Activated CD4-positive, alpha-beta T cell treated with anti-CD3 and anti-CD28 coated beads, Interleukin-2, amount 50 U/mL, for 48 hours (primary cell): Measurements from ENCODE around the gene RAB44.
"Not testable (repeated sequence)": the region's sequence is repeated elsewhere in the genome, so short reads cannot be mapped to it uniquely, and the experiment has no call there.

ENCODE experiments used
- DNase-seq, 2 experiments: peaks; one replicate each; pipeline ENCODE4 v3.0.0-alpha.2; 2020

Gene RAB44

DNA sequence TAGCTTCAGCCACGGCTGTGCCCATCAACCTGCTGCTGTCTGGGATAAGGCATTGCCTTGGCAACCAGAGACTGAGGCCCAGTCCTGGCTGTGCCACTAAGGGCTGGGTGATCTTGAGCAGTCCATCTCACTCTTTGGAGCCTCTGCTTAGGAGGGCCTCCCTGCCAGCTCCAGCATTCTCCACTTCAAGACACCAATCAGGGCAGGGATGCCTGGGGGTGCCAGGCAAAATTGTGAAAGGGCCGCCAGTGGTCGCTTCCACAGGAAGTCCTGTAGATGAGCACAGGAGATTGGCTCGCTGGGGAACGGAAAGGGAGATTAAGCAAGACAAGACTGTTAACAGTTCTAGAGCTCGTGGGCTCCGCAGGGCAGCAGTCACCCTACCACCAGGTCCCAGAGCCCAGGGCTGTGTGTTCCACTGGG is at the start of gene RAB44:
TSS of gene RAB44 (plus strand) at position 346 of the 423 bp plus-strand sequence. CDS start 6,410 bp downstream, outside the sequence.
- DNase-seq = no peak

GRCh38 chr6:36649086-36649485 is 48.5 kb upstream of the RAB44 start:
- no peak for DNase-seq

DNA sequence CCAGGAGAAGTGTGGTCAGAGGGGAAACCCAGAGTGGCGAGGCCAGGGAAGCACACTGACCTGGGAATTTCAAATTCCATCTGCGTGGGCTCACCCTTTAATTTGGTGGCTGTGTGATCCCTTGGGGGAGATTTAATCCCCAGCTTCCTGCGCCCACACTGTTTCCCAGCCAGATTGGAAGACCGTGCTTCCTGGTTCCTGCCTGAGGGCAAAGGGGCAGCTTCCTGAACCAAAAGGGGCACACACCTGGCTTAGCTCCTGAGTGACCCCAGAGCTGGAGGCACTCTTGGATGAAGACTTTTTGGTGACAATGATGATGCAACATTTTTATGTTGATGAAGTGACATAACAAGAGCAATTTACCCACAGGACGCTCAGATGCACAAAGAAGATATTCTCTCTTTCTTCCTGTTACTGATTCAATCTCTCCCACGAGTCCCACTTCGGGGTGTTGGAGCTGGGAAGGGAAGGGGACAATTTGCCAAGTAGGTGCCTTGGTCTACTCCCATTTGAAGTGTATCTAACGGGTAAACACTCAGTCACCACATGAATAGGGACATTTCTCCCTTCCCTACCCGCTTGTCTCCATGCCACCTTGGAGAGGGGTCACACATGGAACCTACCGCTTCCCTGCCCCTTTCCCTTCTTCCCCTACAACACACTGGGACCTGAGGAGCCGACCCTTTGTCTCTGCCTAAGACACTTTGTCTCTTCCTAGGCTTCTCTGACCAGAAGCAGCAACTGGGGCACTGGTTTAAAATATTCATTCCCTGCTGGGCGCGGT is 47.7 kb upstream of the RAB44 start:
- DNase-seq = no peak

- no peak for DNase-seq
Measured at GRCh38 chr6:36650848-36651478, 46.7 kb upstream of the RAB44 start.

DNA sequence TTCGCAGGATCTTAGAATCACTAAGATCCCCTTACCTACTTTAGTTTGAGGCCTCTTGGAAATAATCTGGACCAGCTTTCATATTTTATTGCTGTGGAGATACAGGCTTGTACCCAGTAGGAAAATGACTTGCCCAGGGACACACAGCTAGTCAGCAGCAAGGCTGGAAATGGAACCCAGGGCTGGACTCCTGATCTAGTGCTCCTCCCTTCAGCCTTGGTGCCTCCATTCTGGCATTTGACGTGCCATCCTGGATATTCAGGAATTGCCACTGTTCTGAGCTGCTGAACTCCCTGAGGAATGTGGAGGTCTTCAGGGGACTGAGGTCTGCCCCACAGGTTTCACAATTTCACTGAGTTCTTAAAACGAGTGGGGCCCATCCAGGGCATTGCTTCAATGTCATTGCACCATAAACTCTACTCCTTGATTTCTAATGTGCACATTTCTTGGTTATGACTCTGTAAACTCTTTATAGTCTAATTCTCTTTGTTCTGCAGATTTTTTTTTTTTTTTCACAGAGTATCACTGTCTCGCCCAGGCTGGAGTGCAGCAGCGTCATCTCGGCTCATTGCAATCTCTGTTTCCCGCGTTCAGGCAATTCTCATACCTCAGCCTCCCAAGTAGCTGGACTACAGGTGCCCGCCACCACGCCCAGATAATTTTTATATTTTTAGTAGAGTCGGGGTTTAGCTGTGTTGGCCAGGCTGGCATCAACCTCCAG is 45.8 kb upstream of the RAB44 start:
- no peak for DNase-seq

- DNase-seq = not testable (repeated sequence)
Measured at GRCh38 chr6:36654469-36654868, 43.2 kb upstream of the RAB44 start.

GRCh38 chr6:36655085-36655724 is 42.4 kb upstream of the RAB44 start:
- DNase-seq = no peak

DNA sequence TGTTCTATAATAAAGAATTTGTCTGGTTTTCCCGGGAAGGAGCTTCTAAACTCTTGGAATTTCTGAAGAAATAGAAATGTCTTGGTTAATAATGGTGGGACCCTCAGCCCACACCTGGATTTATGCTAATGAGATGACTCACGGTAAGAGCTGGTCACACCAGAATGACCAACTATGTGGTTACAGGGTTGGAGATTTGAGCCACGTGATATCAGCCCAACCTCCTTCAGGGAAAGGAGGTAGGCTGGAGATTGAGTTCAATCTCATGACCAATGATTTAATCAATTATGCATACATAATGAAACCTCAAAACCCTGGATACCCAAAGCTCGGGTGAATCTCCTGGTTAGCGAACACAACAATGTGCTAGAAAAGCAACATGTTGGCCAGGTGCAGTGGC is 41.2 kb upstream of the RAB44 start:
- no peak for DNase-seq

GRCh38 chr6:36657271-36657670 is 40.4 kb upstream of the RAB44 start:
- no peak for DNase-seq

DNA sequence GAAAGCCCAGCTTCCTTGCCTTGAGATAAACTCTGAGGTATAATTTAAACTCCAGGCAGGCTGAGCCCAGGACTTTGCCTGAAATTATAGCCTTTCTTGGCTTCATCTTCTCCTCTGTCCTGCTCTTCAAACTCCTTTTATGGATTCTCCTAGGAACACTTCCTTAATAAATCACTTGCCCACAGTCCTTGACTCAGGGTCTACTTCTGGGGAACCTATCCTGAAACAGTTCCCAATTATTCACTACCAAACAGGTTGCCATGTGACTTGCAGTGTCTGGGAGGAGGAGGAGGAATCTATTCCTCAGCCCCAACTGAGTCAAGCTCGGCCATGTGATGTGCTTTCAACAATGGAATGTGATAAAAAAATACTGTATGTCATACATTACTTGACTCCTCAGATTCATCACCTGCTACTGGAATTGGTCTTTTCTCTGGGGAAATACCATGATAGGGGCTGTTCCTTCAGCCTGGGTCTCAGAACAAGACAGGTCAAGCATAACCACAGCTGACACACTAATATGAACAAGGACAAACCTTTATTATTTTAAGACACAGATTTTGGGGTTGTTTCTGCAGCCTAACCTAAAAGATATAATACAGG is 39.6 kb upstream of the RAB44 start:
- DNase-seq = no peak

DNA sequence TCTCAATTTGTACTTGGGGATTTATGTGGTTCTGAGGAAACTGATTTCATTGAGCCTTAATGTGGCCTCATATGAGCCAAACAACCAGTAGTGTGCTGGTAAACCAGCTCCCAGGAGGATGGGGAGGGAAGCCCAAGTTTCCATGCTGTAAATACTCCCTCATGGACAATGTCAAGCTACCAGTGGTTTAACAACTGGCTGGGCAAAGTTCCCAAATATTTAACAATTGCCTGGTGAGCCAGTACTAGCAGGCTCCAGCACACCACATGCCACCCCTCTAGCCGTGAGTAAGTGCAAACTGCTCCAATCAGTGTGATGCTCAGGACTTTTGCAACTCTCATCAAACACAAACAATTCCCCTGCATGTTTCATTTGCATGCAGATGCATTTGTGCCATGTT is 38.4 kb upstream of the RAB44 start:
- DNase-seq = no peak

DNA sequence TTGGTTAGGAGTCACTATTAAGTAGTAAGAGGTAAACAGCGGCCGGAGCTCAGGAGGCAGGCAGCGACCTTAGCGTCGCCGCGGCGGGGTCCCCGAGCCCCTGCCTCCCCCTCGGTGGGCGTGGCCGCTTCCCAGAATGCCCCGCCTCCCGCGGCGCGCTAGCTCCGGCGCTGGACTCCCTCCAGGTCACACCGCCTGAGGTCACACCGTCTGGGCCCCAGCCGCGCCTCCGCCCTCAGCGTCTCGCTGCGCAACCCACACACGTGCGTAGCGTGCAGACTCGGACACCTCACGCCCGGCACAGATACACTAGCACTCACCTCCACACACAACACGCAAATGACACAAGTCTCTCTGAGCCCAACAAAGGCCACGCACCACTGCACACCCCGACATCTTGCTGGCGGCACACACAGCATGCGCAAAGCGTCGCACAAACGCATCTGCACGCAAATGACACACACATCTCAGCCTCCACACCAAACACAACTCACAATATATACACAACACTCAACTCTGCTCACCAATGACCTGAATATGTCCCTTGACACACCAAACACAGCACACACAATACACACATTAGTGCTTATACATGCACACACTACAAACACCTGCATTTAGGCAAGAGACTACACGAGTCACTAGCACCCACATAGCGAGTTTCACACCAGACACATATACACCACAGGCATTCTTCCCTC is 36.7 kb upstream of the RAB44 start:
- no peak for DNase-seq

GRCh38 chr6:36662380-36662779 is 35.2 kb upstream of the RAB44 start:
- DNase-seq = no peak

DNA sequence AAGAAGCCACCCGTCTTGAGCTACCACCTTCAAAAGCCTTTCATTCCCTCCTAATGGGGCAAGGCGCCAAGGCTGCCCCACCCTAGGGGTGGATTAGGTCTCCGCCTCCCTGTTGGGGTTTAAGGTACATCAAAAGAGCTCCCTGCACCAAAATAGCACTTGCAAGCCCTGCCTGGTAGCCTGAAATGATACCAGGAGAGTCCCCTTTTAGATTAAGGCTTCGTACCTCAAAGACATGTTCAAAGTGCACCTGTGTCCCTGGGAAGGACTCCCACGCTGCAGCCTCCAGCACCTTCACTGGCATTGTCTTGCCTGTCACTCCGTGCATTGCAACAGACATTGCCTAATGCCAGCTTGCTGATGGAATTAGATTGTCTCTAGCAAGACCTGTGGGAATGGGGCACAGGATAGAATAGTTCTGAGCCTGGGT is 34.8 kb upstream of the RAB44 start:
- no peak for DNase-seq

DNA sequence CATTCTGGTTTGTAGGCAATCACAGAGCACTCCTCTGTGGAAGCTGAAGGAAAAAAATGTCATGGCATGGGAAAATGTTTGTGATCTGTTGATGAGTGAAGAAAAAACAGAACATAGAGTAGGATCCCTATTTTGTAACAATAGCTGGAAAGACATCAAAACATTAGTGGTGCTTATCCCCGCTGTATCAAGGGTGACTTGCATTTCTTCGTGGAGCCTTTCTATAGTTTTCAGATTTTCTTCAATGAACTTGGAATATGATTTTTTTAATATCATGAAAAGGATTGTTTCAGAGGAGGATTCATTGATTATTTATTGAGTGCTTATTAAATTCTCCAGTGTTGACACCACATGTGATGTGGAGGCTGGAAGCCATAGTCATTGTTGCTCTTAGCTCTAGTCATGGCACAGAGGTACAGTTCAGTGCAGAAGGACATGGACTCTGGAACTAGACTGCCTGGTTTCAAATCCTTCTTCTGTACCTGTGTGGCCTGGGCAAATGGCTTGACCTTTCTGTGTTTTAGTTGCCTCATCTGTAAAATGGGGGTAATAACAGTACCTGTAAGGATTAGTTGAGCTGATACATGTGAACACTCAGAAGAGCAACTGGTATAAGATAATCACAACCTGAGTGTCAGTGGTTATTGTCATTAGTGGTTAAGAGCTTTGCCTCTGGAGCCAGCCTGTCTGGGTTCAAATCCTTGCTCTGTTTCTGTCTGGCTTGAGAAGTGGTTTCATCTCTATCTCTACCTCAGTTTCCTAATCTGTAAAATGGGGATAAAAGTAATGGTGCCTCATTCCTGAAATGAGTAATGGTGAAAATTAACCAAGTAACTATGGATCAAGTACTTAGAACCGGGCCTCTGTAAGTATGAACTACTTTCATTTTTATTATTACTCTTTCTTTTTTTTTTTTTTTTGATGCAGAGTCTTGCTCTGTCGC is 33.9 kb upstream of the RAB44 start:
- DNase-seq = no peak

DNA sequence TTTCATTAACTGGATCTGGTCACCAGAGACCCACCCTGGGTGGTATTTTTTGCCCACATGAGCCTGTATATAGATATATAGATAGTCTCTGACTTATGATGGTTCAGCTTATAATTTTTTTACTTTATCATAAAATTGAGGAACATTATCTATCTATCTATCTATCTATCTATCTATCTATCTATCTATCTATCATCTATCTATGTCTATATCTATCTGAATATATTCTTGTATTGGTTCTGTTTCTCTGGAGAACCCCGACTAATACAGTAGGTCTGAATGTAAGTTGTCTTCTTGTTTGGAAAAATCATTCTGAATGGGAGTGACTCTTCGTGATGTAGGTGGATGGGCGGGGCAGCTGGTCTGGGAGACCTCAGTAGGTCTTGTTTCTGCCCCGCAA is 32.4 kb upstream of the RAB44 start:
- DNase-seq = no peak

- DNase-seq = no peak
Measured at GRCh38 chr6:36666287-36666686, 31.3 kb upstream of the RAB44 start.

DNA sequence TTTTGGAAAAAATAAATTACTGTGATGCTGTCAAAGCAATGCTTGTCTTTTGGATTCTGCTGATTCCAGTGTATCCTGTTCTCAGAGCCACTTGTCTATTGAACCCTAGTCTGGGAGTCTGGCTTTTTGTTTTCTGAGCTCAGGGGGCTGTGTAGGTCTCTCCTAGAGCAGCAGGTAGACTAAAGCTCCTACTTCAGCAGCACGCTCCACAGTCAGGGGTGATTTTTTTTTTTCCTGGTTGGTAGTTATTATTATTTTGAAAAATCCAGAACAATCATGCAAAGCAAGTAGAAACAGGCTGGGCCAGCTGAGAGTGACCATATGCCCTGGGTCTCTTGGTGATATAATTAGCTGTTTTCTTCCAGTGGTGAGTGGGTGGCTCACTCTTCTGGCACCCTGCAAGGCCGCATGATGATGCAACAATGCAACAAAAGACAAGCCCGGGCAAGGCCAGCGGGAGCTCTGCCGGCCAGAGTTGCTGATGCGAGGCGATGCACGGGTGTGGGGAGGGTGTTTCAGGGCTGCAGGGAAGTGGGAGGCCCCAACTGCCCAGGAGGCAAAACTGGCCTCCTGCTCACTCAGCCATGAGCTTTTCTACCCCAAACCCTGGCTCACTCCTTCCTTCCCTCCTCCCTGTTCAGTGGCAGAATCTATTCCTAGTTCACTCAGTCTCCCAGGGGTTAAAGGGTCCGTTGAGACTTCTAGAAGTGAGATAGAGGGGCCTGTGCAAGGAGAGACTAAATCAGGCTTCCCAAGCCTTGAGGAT is 30.6 kb upstream of the RAB44 start:
- no peak for DNase-seq

DNA sequence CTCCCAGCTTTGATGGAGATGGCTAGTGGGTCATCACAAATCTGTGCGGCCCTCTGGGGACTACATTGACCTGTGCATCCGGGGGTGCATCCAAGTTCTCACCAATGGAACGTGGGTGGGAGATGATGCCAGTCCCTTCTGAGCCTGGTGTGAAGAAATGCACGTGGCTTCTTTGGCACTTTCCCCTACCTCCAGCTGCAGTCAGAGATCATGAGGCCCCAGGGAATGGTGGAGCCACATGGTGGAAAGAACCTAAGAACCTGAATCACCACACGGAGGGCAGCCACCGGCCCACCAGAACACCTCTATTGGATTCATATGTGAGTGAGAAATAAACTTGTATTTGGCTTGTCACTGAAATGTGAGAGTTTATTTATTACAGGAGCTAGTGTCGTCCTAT is 29.0 kb upstream of the RAB44 start:
- no peak for DNase-seq

DNA sequence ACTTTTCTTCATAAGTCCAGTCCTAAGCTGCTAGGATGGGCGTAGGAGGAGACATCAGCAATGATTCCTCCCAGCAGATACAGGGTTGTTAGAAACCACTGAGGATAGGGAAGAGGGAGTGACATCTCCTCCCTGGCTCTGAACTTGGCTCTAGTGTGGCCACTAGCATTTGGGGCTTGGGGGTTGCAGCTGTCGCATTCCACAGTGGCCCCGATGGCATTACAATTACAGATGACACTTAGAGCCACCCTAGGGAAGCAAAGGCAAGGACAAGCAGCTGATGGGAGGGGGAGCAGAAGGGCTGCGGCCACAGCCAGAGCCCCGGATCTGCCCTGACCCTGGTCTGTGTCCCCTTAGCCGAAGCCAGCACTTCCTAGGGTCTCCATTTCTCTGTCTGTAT is 28.6 kb upstream of the RAB44 start:
- no peak for DNase-seq
